Upper lobe of right lung (tissue), 1 donor: ENCODE results near the gene C22orf42. TPM values are rescaled to one million over a fixed set of nuclear protein-coding genes. Genes with fewer than 3 reads are reported as not detected.

Experiments used
- ATAC-seq: fragments of 200-7000 bp; cut with Tn5 transposase; one replicate; pipeline ENCODE4 v1.9.1; 2020; ENCODE audit warnings: mild to moderate bottlenecking, moderate library complexity
- DNase-seq: peaks from one replicate; pipeline ENCODE4 v3.0.0-alpha.2; 2020
- H3K27ac ChIP-seq: fragments of 200-600 bp; one replicate; pipeline ENCODE4 v1.8.0; 2022
- H3K27me3 ChIP-seq: fragments of 200-600 bp; one replicate; pipeline ENCODE4 v1.8.0; 2022; ENCODE audit warnings: mild to moderate bottlenecking
- H3K36me3 ChIP-seq: fragments of 200-600 bp; one replicate; pipeline ENCODE4 v1.8.0; 2022
- H3K4me1 ChIP-seq: fragments of 200-600 bp; one replicate; pipeline ENCODE4 v1.8.0; 2022
- H3K4me3 ChIP-seq: fragments of 200-600 bp; one replicate; pipeline ENCODE4 v1.8.0; 2022; ENCODE audit warnings: mild to moderate bottlenecking
- H3K9me3 ChIP-seq: fragments of 200-600 bp; one replicate; pipeline ENCODE4 v1.8.0; 2022
- intact Hi-C: fragments of 100-400 bp; cut with DNase I; formaldehyde crosslinking; loops from one replicate; pipeline ENCODE4 v1.11.0; 2022
- total RNA-seq: library from RNA; stranded (reverse); fragmentation: NEBNext Ultra II Directional; extraction: Animal tissue kit (Norgen Biotek cat#: 25700); gene quantifications from one replicate; pipeline ENCODE4 v1.2.1, GENCODE V29; 2021
- TF ChIP-seq, protein P1 (sequence below): fragments of 200-600 bp; IDR thresholded peaks from one replicate; pipeline ENCODE4 v1.8.0; 2022; ENCODE audit warnings: antibody characterized with exemption
- donor health status: DM: no; HTN: yes; CAD: no; lungs with severe emphysema.

Gene C22orf42
- total RNA-seq, 1 donor from 2014 or later: not detected

DNA sequence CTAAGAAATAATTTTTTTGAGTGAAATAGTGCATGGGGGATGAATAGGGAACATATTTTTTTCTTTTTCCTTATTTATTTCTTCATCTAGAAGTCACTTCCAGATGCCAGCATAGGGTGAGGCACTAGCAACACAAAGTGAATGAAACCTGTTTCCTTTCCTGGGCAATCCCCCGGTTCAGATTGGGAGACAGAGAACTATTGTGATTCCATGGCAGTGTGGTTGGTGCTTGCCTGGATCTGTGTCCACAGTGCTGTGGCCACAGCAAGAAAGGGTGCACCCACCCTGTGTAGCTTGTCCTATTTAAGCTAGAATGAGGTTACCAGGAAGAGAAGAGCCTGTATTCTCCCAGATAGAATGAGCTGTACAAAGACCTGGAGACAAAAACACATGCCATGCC is 58.4 kb downstream of the C22orf42 start:
- ATAC-seq: no peak
- peaks cover 5% of the 10 kb centered on the region for H3K27me3 ChIP-seq
- TF ChIP-seq, protein P1, sequence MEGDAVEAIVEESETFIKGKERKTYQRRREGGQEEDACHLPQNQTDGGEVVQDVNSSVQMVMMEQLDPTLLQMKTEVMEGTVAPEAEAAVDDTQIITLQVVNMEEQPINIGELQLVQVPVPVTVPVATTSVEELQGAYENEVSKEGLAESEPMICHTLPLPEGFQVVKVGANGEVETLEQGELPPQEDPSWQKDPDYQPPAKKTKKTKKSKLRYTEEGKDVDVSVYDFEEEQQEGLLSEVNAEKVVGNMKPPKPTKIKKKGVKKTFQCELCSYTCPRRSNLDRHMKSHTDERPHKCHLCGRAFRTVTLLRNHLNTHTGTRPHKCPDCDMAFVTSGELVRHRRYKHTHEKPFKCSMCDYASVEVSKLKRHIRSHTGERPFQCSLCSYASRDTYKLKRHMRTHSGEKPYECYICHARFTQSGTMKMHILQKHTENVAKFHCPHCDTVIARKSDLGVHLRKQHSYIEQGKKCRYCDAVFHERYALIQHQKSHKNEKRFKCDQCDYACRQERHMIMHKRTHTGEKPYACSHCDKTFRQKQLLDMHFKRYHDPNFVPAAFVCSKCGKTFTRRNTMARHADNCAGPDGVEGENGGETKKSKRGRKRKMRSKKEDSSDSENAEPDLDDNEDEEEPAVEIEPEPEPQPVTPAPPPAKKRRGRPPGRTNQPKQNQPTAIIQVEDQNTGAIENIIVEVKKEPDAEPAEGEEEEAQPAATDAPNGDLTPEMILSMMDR: no peak
- no peaks in the 10 kb centered on the region for H3K36me3 ChIP-seq
- no peak overlapping the region for H3K4me3 ChIP-seq
- H3K27ac ChIP-seq: no peak overlapping the region
- DNase-seq: no peak
- no peaks in the 10 kb centered on the region for H3K4me1 ChIP-seq
- no peaks in the 10 kb centered on the region for H3K9me3 ChIP-seq
- intact Hi-C loops: no loop called here

Other genes starting within 250 kb of the C22orf42 start
- gene YWHAH, start 214.8 kb downstream of the C22orf42 start, total RNA-seq: 154 TPM
- 1.3 TPM for gene SLC5A1, start 116.0 kb downstream of the C22orf42 start, total RNA-seq
- not detected for gene RFPL2, start 45.8 kb upstream of the C22orf42 start, total RNA-seq
- gene SLC5A4, start 96.0 kb upstream of the C22orf42 start, total RNA-seq: 1.6 TPM
- not detected for gene RFPL3, start 198.6 kb upstream of the C22orf42 start, total RNA-seq